GM23248 (cell line): ENCODE measurements around the gene ORM2. TPM values are rescaled to one million over a fixed set of nuclear protein-coding genes. Genes with fewer than 3 reads are reported as not detected.

Experiments
- DNase-seq: peaks from one replicate; pipeline ENCODE4 v3.0.0-alpha.2; 2015
- H2AFZ ChIP-seq: fragments of 200-600 bp; sonication (generic); 2 replicates; pipeline ENCODE4 v1.6.1; 2016; ENCODE audit warnings: antibody characterized with exemption
- H3F3A ChIP-seq: fragments of 200-600 bp; sonication (generic); 2 replicates; pipeline ENCODE4 v1.6.1; 2016; ENCODE audit warnings: mild to moderate bottlenecking, antibody characterized with exemption, mixed run types; ENCODE audit not compliant: insufficient read depth
- H3K27ac ChIP-seq: fragments of 200-600 bp; sonication (generic); 2 replicates; pipeline ENCODE4 v1.5.1; 2016; ENCODE audit warnings: mild to moderate bottlenecking
- H3K27me3 ChIP-seq: fragments of 200-600 bp; sonication (generic); replicated peaks from 2 replicates; pipeline ENCODE4 v1.6.1; 2016; ENCODE audit warnings: mild to moderate bottlenecking; ENCODE audit not compliant: insufficient read depth
- H3K36me3 ChIP-seq: fragments of 200-600 bp; sonication (generic); 2 replicates; pipeline ENCODE4 v1.6.1; 2016; ENCODE audit warnings: low read depth, mild to moderate bottlenecking
- H3K4me1 ChIP-seq: fragments of 200-600 bp; sonication (generic); 2 replicates; pipeline ENCODE4 v1.6.1; 2016; ENCODE audit warnings: mild to moderate bottlenecking; ENCODE audit not compliant: insufficient read depth
- H3K4me2 ChIP-seq: fragments of 200-600 bp; sonication (generic); one replicate; pipeline ENCODE4 v1.6.1; 2016; ENCODE audit warnings: mild to moderate bottlenecking; ENCODE audit not compliant: unreplicated experiment
- H3K4me3 ChIP-seq: fragments of 200-600 bp; sonication (generic); 2 replicates; pipeline ENCODE4 v1.5.1; 2016; ENCODE audit warnings: mild to moderate bottlenecking
- H3K79me2 ChIP-seq: fragments of 200-600 bp; sonication (generic); 2 replicates; pipeline ENCODE4 v1.6.1; 2016; ENCODE audit warnings: mild to moderate bottlenecking; ENCODE audit not compliant: insufficient read depth
- H3K9ac ChIP-seq: fragments of 200-600 bp; sonication (generic); 2 replicates; pipeline ENCODE4 v1.6.1; 2016; ENCODE audit warnings: mild to moderate bottlenecking
- H3K9me2 ChIP-seq: fragments of 200-600 bp; sonication (generic); 2 replicates; pipeline ENCODE4 v1.6.1; 2016; ENCODE audit warnings: mixed run types, mild to moderate bottlenecking, moderate library complexity; ENCODE audit not compliant: insufficient read depth
- H3K9me3 ChIP-seq: fragments of 200-600 bp; sonication (generic); one replicate; pipeline ENCODE4 v1.6.1; 2017; ENCODE audit warnings: low read depth
- H4K20me1 ChIP-seq: fragments of 200-600 bp; sonication (generic); 2 replicates; pipeline ENCODE4 v1.6.0; 2016; ENCODE audit not compliant: insufficient read depth
- EZH2 ChIP-seq: fragments of 200-600 bp; sonication (generic); IDR thresholded peaks from 2 replicates; pipeline ENCODE4 v1.6.1; 2018; ENCODE audit warnings: antibody characterized with exemption, mild to moderate bottlenecking; ENCODE audit not compliant: insufficient read depth, poor library complexity, severe bottlenecking
- EZH2phosphoT487 ChIP-seq: fragments of 200-600 bp; sonication (generic); IDR thresholded peaks from 2 replicates; pipeline ENCODE4 v1.6.1; 2018; ENCODE audit warnings: antibody characterized with exemption, moderate library complexity, mild to moderate bottlenecking, low read depth; ENCODE audit not compliant: insufficient read depth
- WGBS, 2 experiments: methylation state at CpG; one replicate each; pipeline ENCODE4 v1.1.6; 2015 to 2017; ENCODE audit warnings: low lambda C conversion rate in 2 of 2, low coverage in 1 of 2; ENCODE audit errors: missing lambda C conversion rate in 2 of 2; 5-methylcytosine and 5-hydroxymethylcytosine counted together
- in situ Hi-C: fragments of 300-500 bp; cut with MboI; formaldehyde crosslinking; loops from 2 replicates; pipeline ENCODE4 v1.15.0; 2020
- polyA plus RNA-seq: library from polyadenylated mRNA; unstranded; fragments of >200 nt; fragmentation: Nextera tagmentation; extraction: Ambion mirVana; gene quantifications from 2 replicates; pipeline ENCODE4 v1.2.1, GENCODE V29; 2016
- total RNA-seq: library from RNA; depleted of rRNA; stranded (reverse); fragments of >200 nt; shearing (Covaris generic); gene quantifications from 2 replicates; pipeline ENCODE4 v1.2.3, GENCODE V29; 2014

ORM2 gene
- total and polyA plus RNA-seq, 2 experiments from 2014 or later: not detected

- no peak overlapping the region for H3K4me3 ChIP-seq
- H3K4me1 ChIP-seq: peaks cover 19% of the 10 kb centered on the region
- 0 out of 2 replicates have a peak, but pooled peaks cover 9% of the 10 kb centered on the region for H3F3A ChIP-seq
- H3K4me2 ChIP-seq: no peak overlapping the region
- no peaks in the 10 kb centered on the region for H3K79me2 ChIP-seq
- in situ Hi-C loops: loop anchor here (10.0 kb wide), 1 partner anchor 178 kb away; no protein-coding TSS in a partner anchor
- TF ChIP-seq EZH2phosphoT487 (no peak), EZH2 (no peak)
- no peak overlapping the region for H3K9ac ChIP-seq
- H3K9me3 ChIP-seq: no peaks in the 10 kb centered on the region
- no peaks in the 10 kb centered on the region for H3K36me3 ChIP-seq
- no peaks in the 10 kb centered on the region for H4K20me1 ChIP-seq
- no peak for DNase-seq
- no peaks in the 10 kb centered on the region for H3K27me3 ChIP-seq
- no peak overlapping the region for H2AFZ ChIP-seq
- H3K9me2 ChIP-seq: no peaks in the 10 kb centered on the region
- 84 to 90% methylated on average over 6 of the region's 6 CpGs for WGBS, 2 experiments
- peak overlapping the region; percentile 21; the same call in 1 of the 2 replicates for H3K27ac ChIP-seq
Observed at GRCh38 chr9:114282507-114282906, 47.2 kb upstream of the ORM2 start.

GRCh38 chr9:114282926-114283325 lies 46.7 kb upstream of the ORM2 start:
- WGBS, 2 experiments: 53 to 56% methylated on average over 5 of the region's 5 CpGs
- H3K79me2 ChIP-seq: no peaks in the 10 kb centered on the region
- 0 out of 2 replicates have a peak, but pooled peaks cover 6% of the 10 kb centered on the region for H3F3A ChIP-seq
- DNase-seq: peak; percentile 83
- H2AFZ ChIP-seq: no peak overlapping the region
- in situ Hi-C loops: loop anchor here (10.0 kb wide), 1 partner anchor 178 kb away; no protein-coding TSS in a partner anchor
- H3K27ac ChIP-seq: peak overlapping the region; percentile 21; the same call in 1 of the 2 replicates
- H3K27me3 ChIP-seq: no peaks in the 10 kb centered on the region
- H3K36me3 ChIP-seq: no peaks in the 10 kb centered on the region
- no peaks in the 10 kb centered on the region for H4K20me1 ChIP-seq
- H3K9me2 ChIP-seq: no peaks in the 10 kb centered on the region
- TF ChIP-seq EZH2phosphoT487: no peak
- no peak for TF ChIP-seq EZH2
- peaks cover 15% of the 10 kb centered on the region for H3K4me1 ChIP-seq
- H3K4me2 ChIP-seq: no peak overlapping the region
- no peak overlapping the region for H3K9ac ChIP-seq
- H3K4me3 ChIP-seq: no peak overlapping the region
- H3K9me3 ChIP-seq: no peaks in the 10 kb centered on the region

GRCh38 chr9:114283551-114284111 lies 46.0 kb upstream of the ORM2 start:
- H3K36me3 ChIP-seq: no peaks in the 10 kb centered on the region
- H3K27ac ChIP-seq: no peak overlapping the region
- H3K9ac ChIP-seq: no peak overlapping the region
- 0 out of 2 replicates have a peak, but pooled peaks cover 5% of the 10 kb centered on the region for H3F3A ChIP-seq
- H3K4me3 ChIP-seq: no peak overlapping the region
- no peaks in the 10 kb centered on the region for H3K9me2 ChIP-seq
- H3K9me3 ChIP-seq: no peaks in the 10 kb centered on the region
- no peak overlapping the region for H2AFZ ChIP-seq
- peaks cover 14% of the 10 kb centered on the region for H3K4me1 ChIP-seq
- no peaks in the 10 kb centered on the region for H3K79me2 ChIP-seq
- in situ Hi-C loops: loop anchor here (10.0 kb wide), 1 partner anchor 179 kb away; no protein-coding TSS in a partner anchor
- TF ChIP-seq EZH2phosphoT487 (no peak), EZH2 (no peak)
- no peak overlapping the region for H3K4me2 ChIP-seq
- H4K20me1 ChIP-seq: no peaks in the 10 kb centered on the region
- no peak for DNase-seq
- 96 to 97% methylated on average over 10 to 14 of the region's 14 CpGs for WGBS, 2 experiments
- H3K27me3 ChIP-seq: no peaks in the 10 kb centered on the region

- H3K27me3 ChIP-seq: no peaks in the 10 kb centered on the region
- H3K27ac ChIP-seq: no peak overlapping the region
- H3K36me3 ChIP-seq: no peaks in the 10 kb centered on the region
- peaks cover 14% of the 10 kb centered on the region for H3K4me1 ChIP-seq
- no peak for TF ChIP-seq EZH2phosphoT487
- no peak for TF ChIP-seq EZH2
- no peaks in the 10 kb centered on the region for H3K79me2 ChIP-seq
- DNase-seq: no peak
- H3K4me2 ChIP-seq: no peak overlapping the region
- H3K9me2 ChIP-seq: no peaks in the 10 kb centered on the region
- no peaks in the 10 kb centered on the region for H4K20me1 ChIP-seq
- H3F3A ChIP-seq: 0 out of 2 replicates have a peak, but pooled peaks cover 5% of the 10 kb centered on the region
- in situ Hi-C loops: loop anchor here (10.0 kb wide), 1 partner anchor 180 kb away; no protein-coding TSS in a partner anchor
- no peak overlapping the region for H3K9ac ChIP-seq
- H3K4me3 ChIP-seq: no peak overlapping the region
- H3K9me3 ChIP-seq: no peaks in the 10 kb centered on the region
- no peak overlapping the region for H2AFZ ChIP-seq
- WGBS, 2 experiments: 90 to 93% methylated on average over 10 to 11 of the region's 11 CpGs
Observed at GRCh38 chr9:114284316-114285060, 45.2 kb upstream of the ORM2 start.
